HepG2 (cell line): Measurements from ENCODE around the gene TSEN34. TPM values are rescaled to one million over a fixed set of nuclear protein-coding genes. Genes with fewer than 3 reads are reported as not detected.

Experiments
- ATF2 ChIP-seq: sonication (generic); formaldehyde crosslinking; IDR thresholded peaks from 2 replicates; pipeline ENCODE4 v1.4.0; 2020; ENCODE audit warnings: missing genetic modification reagents
- DMAP1 ChIP-seq: IDR thresholded peaks from 2 replicates; pipeline ENCODE4 v1.6.1; 2016
- FOXA1 ChIP-seq, 2 experiments: fragments of 450-650 bp in 1 of 2; sonication (generic) in 1 of 2; formaldehyde crosslinking in 1 of 2; IDR thresholded peaks; 2 replicates each; pipeline versions ENCODE4 v1.4.0 to v1.6.1; 2016 to 2020; ENCODE audit warnings: missing genetic modification reagents in 1 of 2
- GTF2F1 ChIP-seq: fragments of 150-350 bp; IDR thresholded peaks from 2 replicates; pipeline ENCODE4 v1.6.1; 2014; ENCODE audit warnings: low read length
- MAF1 ChIP-seq: sonication (generic); formaldehyde crosslinking; IDR thresholded peaks from 2 replicates; pipeline ENCODE4 v1.5.0; 2020; ENCODE audit warnings: missing genetic modification reagents, borderline replicate concordance
- MAX ChIP-seq: IDR thresholded peaks from 2 replicates; pipeline ENCODE4 v1.6.1; 2012; ENCODE audit warnings: inconsistent platforms
- MED13 ChIP-seq: sonication (generic); formaldehyde crosslinking; IDR thresholded peaks from 2 replicates; pipeline ENCODE4 v1.5.0; 2020; ENCODE audit warnings: missing genetic modification reagents
- NFKB2 ChIP-seq: sonication (generic); formaldehyde crosslinking; IDR thresholded peaks from 2 replicates; pipeline ENCODE4 v1.4.0; 2020; ENCODE audit warnings: missing genetic modification reagents, borderline replicate concordance
- POLR2AphosphoS5 ChIP-seq: IDR thresholded peaks from 2 replicates; pipeline ENCODE4 v1.6.1; 2012; ENCODE audit warnings: low read depth, low read length
- SAFB2 ChIP-seq: sonication (generic); formaldehyde crosslinking; IDR thresholded peaks from 2 replicates; pipeline ENCODE4 v1.5.1; 2020; ENCODE audit warnings: missing genetic modification reagents, low read depth, mild to moderate bottlenecking, borderline replicate concordance
- SMYD3 ChIP-seq: sonication (generic); formaldehyde crosslinking; IDR thresholded peaks from 2 replicates; pipeline ENCODE4 v1.8.1; 2023; ENCODE audit warnings: mild to moderate bottlenecking, missing genetic modification reagents
- SRF ChIP-seq: IDR thresholded peaks from 2 replicates; pipeline ENCODE4 v1.6.1; 2011; ENCODE audit warnings: mild to moderate bottlenecking, low read depth, low read length, moderate library complexity
- TSC22D2 ChIP-seq: sonication (generic); formaldehyde crosslinking; IDR thresholded peaks from 2 replicates; pipeline ENCODE4 v1.5.1; 2020; ENCODE audit warnings: missing genetic modification reagents, mild to moderate bottlenecking, borderline replicate concordance
- ZKSCAN5 ChIP-seq: sonication (generic); formaldehyde crosslinking; IDR thresholded peaks from 2 replicates; pipeline ENCODE4 v1.5.1; 2020; ENCODE audit warnings: mild to moderate bottlenecking, missing genetic modification reagents
- ZKSCAN8 ChIP-seq: IDR thresholded peaks from 2 replicates; pipeline ENCODE4 v1.6.1; 2016; ENCODE audit warnings: borderline replicate concordance, missing genetic modification reagents, missing compliant biosample characterization
- ZNF44 ChIP-seq: sonication (generic); formaldehyde crosslinking; IDR thresholded peaks from 2 replicates; pipeline ENCODE4 v1.5.1; 2020; ENCODE audit warnings: mild to moderate bottlenecking, missing genetic modification reagents
- ZNF451 ChIP-seq: sonication (generic); formaldehyde crosslinking; IDR thresholded peaks from 2 replicates; pipeline ENCODE4 v1.5.0; 2020; ENCODE audit warnings: mild to moderate bottlenecking, missing genetic modification reagents
- ZNF530 ChIP-seq: sonication (generic); formaldehyde crosslinking; IDR thresholded peaks from 2 replicates; pipeline ENCODE4 v1.5.0; 2020; ENCODE audit warnings: low read depth, mild to moderate bottlenecking, missing genetic modification reagents
- ZNF572 ChIP-seq: sonication (generic); formaldehyde crosslinking; IDR thresholded peaks from 2 replicates; pipeline ENCODE4 v1.5.1; 2020; ENCODE audit warnings: mild to moderate bottlenecking, missing genetic modification reagents
- polyA plus RNA-seq, 8 experiments: library from polyadenylated mRNA; depleted of rRNA in 3 of 8; stranded (reverse) in 7 of 8; unstranded in 1 of 8; fragments of >200 nt; fragmentation: Illumina TruSeq in 4 of 8; extraction: Trizol in 4 of 8; gene quantifications; 2 replicates each; pipeline versions ENCODE4 v1.2.1 to v1.2.3, GENCODE V29; 2011 to 2016; ENCODE audit warnings: low read depth in 4 of 8, missing spikeins in 1 of 8, mixed read lengths in 1 of 8; ENCODE audit not compliant: insufficient read depth in 1 of 8
- total RNA-seq, 5 experiments: library from RNA; depleted of rRNA; stranded (reverse); fragments of >200 nt; fragmentation: Illumina TruSeq; extraction: Trizol; gene quantifications; 2 replicates each; pipeline ENCODE4 v1.2.3, GENCODE V29; 2016; ENCODE audit warnings: low read depth in 1 of 5
- TF ChIP-seq, protein P1 (sequence below): sonication (generic); formaldehyde crosslinking; IDR thresholded peaks from 2 replicates; pipeline ENCODE4 v1.4.0; 2020; ENCODE audit warnings: missing genetic modification reagents
- TF ChIP-seq, protein P2 (sequence below): sonication (generic); formaldehyde crosslinking; IDR thresholded peaks from 2 replicates; pipeline ENCODE4 v1.5.1; 2020; ENCODE audit warnings: mild to moderate bottlenecking, missing genetic modification reagents, moderate library complexity

TSEN34 gene
- total and polyA plus RNA-seq, 2 of the 13 experiments (the other 11 are each of a cell fraction or from before 2014, with no cell fraction given), result 55.1 to 65.4 TPM

DNA sequence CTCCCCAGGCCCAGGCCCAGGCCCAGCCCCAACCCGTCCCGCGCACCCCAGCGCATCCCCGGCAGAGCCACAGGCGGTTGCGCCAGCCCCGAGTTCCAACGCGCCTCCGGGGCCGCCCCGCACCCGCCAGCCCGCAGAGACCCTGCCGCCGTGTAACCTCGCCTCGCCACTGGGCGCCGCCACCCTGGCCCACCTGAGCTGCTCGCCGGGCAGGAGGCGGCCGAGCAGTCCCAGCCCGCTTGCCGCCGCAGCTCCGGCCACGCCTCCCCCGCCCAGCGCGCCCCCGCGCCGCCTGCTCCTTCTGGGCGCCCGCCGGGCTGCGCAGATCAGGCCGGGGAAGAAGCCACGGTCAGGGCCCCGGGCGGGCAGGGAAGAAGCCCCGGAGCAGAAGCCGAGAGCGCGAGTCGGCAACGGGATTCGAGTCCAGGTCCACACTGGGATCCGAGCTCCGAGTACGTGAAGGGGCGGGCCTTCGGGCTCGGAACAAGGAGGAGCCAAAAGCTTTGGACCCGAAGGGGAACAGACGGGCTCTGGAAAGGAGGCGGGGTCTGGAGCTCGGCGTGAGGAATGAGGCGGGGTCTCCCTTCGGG lies 1.9 kb upstream of the TSEN34 start, which contains the start of gene MBOAT7 (continued):
- TF ChIP-seq ZKSCAN5, result no peak
- no peak for TF ChIP-seq ZNF572 (CRISPR knock-in tag)
- TF ChIP-seq ZKSCAN8 (CRISPR knock-in tag), result peak; percentile 12; the same call in 1 of the 2 replicates
- peak; percentile 68 for TF ChIP-seq NFKB2 (CRISPR knock-in tag)
- TF ChIP-seq DMAP1 (CRISPR knock-in tag), result 0 out of 2 replicates have a peak, but pooled peaks have one; percentile 11
- peak; percentile 74; the same call in 1 of the 2 replicates for TF ChIP-seq SAFB2
- TF ChIP-seq, protein P1, sequence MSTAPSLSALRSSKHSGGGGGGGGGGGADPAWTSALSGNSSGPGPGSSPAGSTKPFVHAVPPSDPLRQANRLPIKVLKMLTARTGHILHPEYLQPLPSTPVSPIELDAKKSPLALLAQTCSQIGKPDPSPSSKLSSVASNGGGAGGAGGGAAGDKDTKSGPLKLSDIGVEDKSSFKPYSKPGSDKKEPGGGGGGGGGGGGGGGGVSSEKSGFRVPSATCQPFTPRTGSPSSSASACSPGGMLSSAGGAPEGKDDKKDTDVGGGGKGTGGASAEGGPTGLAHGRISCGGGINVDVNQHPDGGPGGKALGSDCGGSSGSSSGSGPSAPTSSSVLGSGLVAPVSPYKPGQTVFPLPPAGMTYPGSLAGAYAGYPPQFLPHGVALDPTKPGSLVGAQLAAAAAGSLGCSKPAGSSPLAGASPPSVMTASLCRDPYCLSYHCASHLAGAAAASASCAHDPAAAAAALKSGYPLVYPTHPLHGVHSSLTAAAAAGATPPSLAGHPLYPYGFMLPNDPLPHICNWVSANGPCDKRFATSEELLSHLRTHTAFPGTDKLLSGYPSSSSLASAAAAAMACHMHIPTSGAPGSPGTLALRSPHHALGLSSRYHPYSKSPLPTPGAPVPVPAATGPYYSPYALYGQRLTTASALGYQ (CRISPR knock-in tag), result no peak
- TF ChIP-seq MAX, result peak; percentile 68
- TF ChIP-seq TSC22D2, result no peak
- TF ChIP-seq, protein P2, sequence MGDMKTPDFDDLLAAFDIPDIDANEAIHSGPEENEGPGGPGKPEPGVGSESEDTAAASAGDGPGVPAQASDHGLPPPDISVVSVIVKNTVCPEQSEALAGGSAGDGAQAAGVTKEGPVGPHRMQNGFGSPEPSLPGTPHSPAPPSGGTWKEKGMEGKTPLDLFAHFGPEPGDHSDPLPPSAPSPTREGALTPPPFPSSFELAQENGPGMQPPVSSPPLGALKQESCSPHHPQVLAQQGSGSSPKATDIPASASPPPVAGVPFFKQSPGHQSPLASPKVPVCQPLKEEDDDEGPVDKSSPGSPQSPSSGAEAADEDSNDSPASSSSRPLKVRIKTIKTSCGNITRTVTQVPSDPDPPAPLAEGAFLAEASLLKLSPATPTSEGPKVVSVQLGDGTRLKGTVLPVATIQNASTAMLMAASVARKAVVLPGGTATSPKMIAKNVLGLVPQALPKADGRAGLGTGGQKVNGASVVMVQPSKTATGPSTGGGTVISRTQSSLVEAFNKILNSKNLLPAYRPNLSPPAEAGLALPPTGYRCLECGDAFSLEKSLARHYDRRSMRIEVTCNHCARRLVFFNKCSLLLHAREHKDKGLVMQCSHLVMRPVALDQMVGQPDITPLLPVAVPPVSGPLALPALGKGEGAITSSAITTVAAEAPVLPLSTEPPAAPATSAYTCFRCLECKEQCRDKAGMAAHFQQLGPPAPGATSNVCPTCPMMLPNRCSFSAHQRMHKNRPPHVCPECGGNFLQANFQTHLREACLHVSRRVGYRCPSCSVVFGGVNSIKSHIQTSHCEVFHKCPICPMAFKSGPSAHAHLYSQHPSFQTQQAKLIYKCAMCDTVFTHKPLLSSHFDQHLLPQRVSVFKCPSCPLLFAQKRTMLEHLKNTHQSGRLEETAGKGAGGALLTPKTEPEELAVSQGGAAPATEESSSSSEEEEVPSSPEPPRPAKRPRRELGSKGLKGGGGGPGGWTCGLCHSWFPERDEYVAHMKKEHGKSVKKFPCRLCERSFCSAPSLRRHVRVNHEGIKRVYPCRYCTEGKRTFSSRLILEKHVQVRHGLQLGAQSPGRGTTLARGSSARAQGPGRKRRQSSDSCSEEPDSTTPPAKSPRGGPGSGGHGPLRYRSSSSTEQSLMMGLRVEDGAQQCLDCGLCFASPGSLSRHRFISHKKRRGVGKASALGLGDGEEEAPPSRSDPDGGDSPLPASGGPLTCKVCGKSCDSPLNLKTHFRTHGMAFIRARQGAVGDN (CRISPR knock-in tag), result peak; percentile 59
- TF ChIP-seq ATF2 (CRISPR knock-in tag), result no peak
- TF ChIP-seq POLR2AphosphoS5, result peak; percentile 91
- 0 out of 2 replicates have a peak, but pooled peaks have one; percentile 46 for TF ChIP-seq MED13 (CRISPR knock-in tag)
- TF ChIP-seq FOXA1 (IDR thresholded peaks at IDR 0.05), result no peak
- TF ChIP-seq FOXA1 (CRISPR knock-in tag; IDR thresholded peaks at IDR 0.05), result no peak
- TF ChIP-seq GTF2F1, result no peak
- TF ChIP-seq ZNF44 (CRISPR knock-in tag), result no peak
- 0 out of 2 replicates have a peak, but pooled peaks have one; percentile 36 for TF ChIP-seq MAF1
- no peak for TF ChIP-seq SRF
- no peak for TF ChIP-seq SMYD3 (CRISPR knock-in tag)
- TF ChIP-seq ZNF530 (CRISPR knock-in tag), result no peak
- peak; percentile 79; the same call in 1 of the 2 replicates for TF ChIP-seq ZNF451 (CRISPR knock-in tag)
